Neural cell (in vitro differentiated cells): ENCODE data around the gene CLIC3.

ENCODE experiments used
- RAD21 ChIP-seq: fragments of 450-650 bp; conservative IDR thresholded peaks from 2 replicates; pipeline ENCODE4 v1.6.1; 2014; ENCODE audit warnings: antibody characterized with exemption, mild to moderate bottlenecking, moderate library complexity
- TF ChIP-seq, protein P1 (sequence below): fragments of 450-650 bp; IDR thresholded peaks from 2 replicates; pipeline ENCODE4 v1.5.1; 2014; ENCODE audit warnings: antibody characterized with exemption, mild to moderate bottlenecking, moderate library complexity; ENCODE audit not compliant: poor library complexity, severe bottlenecking

- TF ChIP-seq, protein P1, sequence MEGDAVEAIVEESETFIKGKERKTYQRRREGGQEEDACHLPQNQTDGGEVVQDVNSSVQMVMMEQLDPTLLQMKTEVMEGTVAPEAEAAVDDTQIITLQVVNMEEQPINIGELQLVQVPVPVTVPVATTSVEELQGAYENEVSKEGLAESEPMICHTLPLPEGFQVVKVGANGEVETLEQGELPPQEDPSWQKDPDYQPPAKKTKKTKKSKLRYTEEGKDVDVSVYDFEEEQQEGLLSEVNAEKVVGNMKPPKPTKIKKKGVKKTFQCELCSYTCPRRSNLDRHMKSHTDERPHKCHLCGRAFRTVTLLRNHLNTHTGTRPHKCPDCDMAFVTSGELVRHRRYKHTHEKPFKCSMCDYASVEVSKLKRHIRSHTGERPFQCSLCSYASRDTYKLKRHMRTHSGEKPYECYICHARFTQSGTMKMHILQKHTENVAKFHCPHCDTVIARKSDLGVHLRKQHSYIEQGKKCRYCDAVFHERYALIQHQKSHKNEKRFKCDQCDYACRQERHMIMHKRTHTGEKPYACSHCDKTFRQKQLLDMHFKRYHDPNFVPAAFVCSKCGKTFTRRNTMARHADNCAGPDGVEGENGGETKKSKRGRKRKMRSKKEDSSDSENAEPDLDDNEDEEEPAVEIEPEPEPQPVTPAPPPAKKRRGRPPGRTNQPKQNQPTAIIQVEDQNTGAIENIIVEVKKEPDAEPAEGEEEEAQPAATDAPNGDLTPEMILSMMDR = no peak
- TF ChIP-seq RAD21 = no peak
Observed at GRCh38 chr9:136962163-136962562, 34.2 kb downstream of the CLIC3 start.
